HUES64 (cell line): ENCODE results near the gene RAET1G.

Experiments used
- H3K27ac ChIP-seq: 2 replicates; pipeline ENCODE4 v1.7.0; 2013; ENCODE audit warnings: low read depth, low read length, inconsistent platforms
- H3K27me3 ChIP-seq: 2 replicates; pipeline ENCODE4 v1.6.1; 2013; ENCODE audit warnings: mild to moderate bottlenecking, low read length; ENCODE audit not compliant: insufficient read depth
- H3K36me3 ChIP-seq: 2 replicates; pipeline ENCODE4 v1.6.1; 2013; ENCODE audit warnings: mild to moderate bottlenecking, low read length; ENCODE audit not compliant: insufficient read depth
- H3K4me1 ChIP-seq: 2 replicates; pipeline ENCODE4 v1.6.1; 2013; ENCODE audit warnings: mild to moderate bottlenecking, low read length, moderate library complexity; ENCODE audit not compliant: insufficient read depth
- H3K4me3 ChIP-seq: 2 replicates; pipeline ENCODE4 v1.5.1; 2013; ENCODE audit warnings: mild to moderate bottlenecking, low read length, moderate library complexity
- H3K9ac ChIP-seq: 2 replicates; pipeline ENCODE4 v1.6.1; 2013; ENCODE audit warnings: mild to moderate bottlenecking, low read depth, low read length
- H3K9me3 ChIP-seq: 2 replicates; pipeline ENCODE4 v1.6.1; 2013; ENCODE audit warnings: low read depth, low read length; ENCODE audit not compliant: insufficient read depth
- WGBS: fragments of 150-250, 120-280 bp; methylation state at CpG from one replicate; pipeline ENCODE4 v1.1.7; 2013; ENCODE audit warnings: missing lambda C conversion rate; 5-methylcytosine and 5-hydroxymethylcytosine counted together

RAET1G gene

GRCh38 chr6:149907317-149907716, 15.6 kb downstream of the RAET1G start:
- Histone ChIP-seq H3K36me3 (no peaks in the 10 kb centered on the region), H3K27ac (no peak overlapping the region), H3K9ac (no peak overlapping the region), H3K4me1 (no peaks in the 10 kb centered on the region), H3K4me3 (no peak overlapping the region), H3K27me3 (no peaks in the 10 kb centered on the region; the same call in 1 of the 2 replicates), H3K9me3 (peaks cover 14% of the 10 kb centered on the region)
- WGBS = 67% methylated on average over 1 of the region's 2 CpGs

- no peak overlapping the region for H3K9ac ChIP-seq
- WGBS = 89% methylated on average over 4 of the region's 4 CpGs
- H3K27me3 ChIP-seq = no peaks in the 10 kb centered on the region; the same call in 1 of the 2 replicates
- peaks cover 14% of the 10 kb centered on the region for H3K9me3 ChIP-seq
- no peaks in the 10 kb centered on the region for H3K36me3 ChIP-seq
- no peaks in the 10 kb centered on the region for H3K4me1 ChIP-seq
- H3K27ac ChIP-seq = no peak overlapping the region
- H3K4me3 ChIP-seq = no peak overlapping the region
These were observed 16.5 kb downstream of the RAET1G start for GRCh38 chr6:149906405-149906804.

- Histone ChIP-seq H3K36me3 (no peaks in the 10 kb centered on the region), H3K9ac (no peak overlapping the region), H3K27ac (no peak overlapping the region), H3K4me1 (no peaks in the 10 kb centered on the region), H3K4me3 (no peak overlapping the region), H3K27me3 (no peaks in the 10 kb centered on the region), H3K9me3 (peaks cover 14% of the 10 kb centered on the region)
- 93% methylated on average over 6 of the region's 6 CpGs for WGBS
These were observed 17.0 kb downstream of the RAET1G start for GRCh38 chr6:149905911-149906371.

- Histone ChIP-seq H3K4me1 (no peaks in the 10 kb centered on the region), H3K4me3 (no peak overlapping the region), H3K27me3 (no peaks in the 10 kb centered on the region), H3K9me3 (peaks cover 14% of the 10 kb centered on the region), H3K9ac (no peak overlapping the region), H3K36me3 (no peaks in the 10 kb centered on the region), H3K27ac (no peak overlapping the region)
- 94% methylated on average over 18 of the region's 18 CpGs for WGBS
These were observed 17.5 kb downstream of the RAET1G start for GRCh38 chr6:149905371-149905910.

- 95% methylated on average over 13 of the region's 13 CpGs for WGBS
- no peaks in the 10 kb centered on the region for H3K4me1 ChIP-seq
- H3K27me3 ChIP-seq = no peaks in the 10 kb centered on the region
- H3K36me3 ChIP-seq = no peaks in the 10 kb centered on the region
- H3K27ac ChIP-seq = no peak overlapping the region
- peaks cover 14% of the 10 kb centered on the region for H3K9me3 ChIP-seq
- H3K4me3 ChIP-seq = no peak overlapping the region
- no peak overlapping the region for H3K9ac ChIP-seq
These were observed 18.1 kb downstream of the RAET1G start for GRCh38 chr6:149904661-149905370.

- Histone ChIP-seq H3K9me3 (peaks cover 12% of the 10 kb centered on the region), H3K4me3 (no peak overlapping the region), H3K36me3 (no peaks in the 10 kb centered on the region), H3K4me1 (no peaks in the 10 kb centered on the region), H3K27ac (no peak overlapping the region), H3K27me3 (no peaks in the 10 kb centered on the region), H3K9ac (no peak overlapping the region)
- WGBS = 72% methylated on average over 5 of the region's 5 CpGs
These were observed 18.8 kb downstream of the RAET1G start for GRCh38 chr6:149903938-149904611.

- no peak overlapping the region for H3K4me3 ChIP-seq
- H3K27me3 ChIP-seq = no peaks in the 10 kb centered on the region
- no peaks in the 10 kb centered on the region for H3K36me3 ChIP-seq
- no peak overlapping the region for H3K27ac ChIP-seq
- no peaks in the 10 kb centered on the region for H3K4me1 ChIP-seq
- no peaks in the 10 kb centered on the region for H3K9me3 ChIP-seq
- 92% methylated on average over 6 of the region's 6 CpGs for WGBS
- no peak overlapping the region for H3K9ac ChIP-seq
These were observed 21.3 kb downstream of the RAET1G start for GRCh38 chr6:149901444-149902140.

GRCh38 chr6:149900620-149901443, 22.1 kb downstream of the RAET1G start:
- Histone ChIP-seq H3K27ac (no peak overlapping the region), H3K9me3 (no peaks in the 10 kb centered on the region), H3K27me3 (no peaks in the 10 kb centered on the region), H3K9ac (no peak overlapping the region), H3K4me3 (no peak overlapping the region), H3K36me3 (no peaks in the 10 kb centered on the region), H3K4me1 (no peaks in the 10 kb centered on the region)
- 92% methylated on average over 11 of the region's 11 CpGs for WGBS

GRCh38 chr6:149899926-149900619, 22.8 kb downstream of the RAET1G start:
- Histone ChIP-seq H3K27me3 (no peaks in the 10 kb centered on the region), H3K4me1 (no peaks in the 10 kb centered on the region), H3K4me3 (no peak overlapping the region), H3K27ac (no peak overlapping the region), H3K9ac (no peak overlapping the region), H3K9me3 (no peaks in the 10 kb centered on the region), H3K36me3 (no peaks in the 10 kb centered on the region)
- 85% methylated on average over 7 of the region's 7 CpGs for WGBS

- no peak overlapping the region for H3K27ac ChIP-seq
- no peaks in the 10 kb centered on the region for H3K36me3 ChIP-seq
- H3K9ac ChIP-seq = no peak overlapping the region
- no peaks in the 10 kb centered on the region for H3K9me3 ChIP-seq
- H3K4me3 ChIP-seq = no peak overlapping the region
- no peaks in the 10 kb centered on the region for H3K4me1 ChIP-seq
- 94% methylated on average over 6 of the region's 6 CpGs for WGBS
- no peaks in the 10 kb centered on the region for H3K27me3 ChIP-seq
These were observed 23.4 kb downstream of the RAET1G start for GRCh38 chr6:149899486-149899885.
